OCI-LY3 (cell line): ENCODE measurements around the gene RCCD1.

ENCODE experiments used
- H2AFZ ChIP-seq: fragments of 200-600, 300-600 bp; shearing (Covaris generic); 2 replicates; pipeline ENCODE4 v1.6.0; 2014; ENCODE audit warnings: antibody characterized with exemption, low read depth, low read length
- H3K27ac ChIP-seq: fragments of 200-600, 300-600 bp; sonication (generic); 2 replicates; pipeline ENCODE4 v1.5.1; 2014; ENCODE audit warnings: mild to moderate bottlenecking, low read length, moderate library complexity, mixed read lengths
- H3K27me3 ChIP-seq: fragments of 200-600, 300-600 bp; sonication (generic); 2 replicates; pipeline ENCODE4 v1.6.1; 2014; ENCODE audit warnings: low read depth, low read length, mixed read lengths
- H3K36me3 ChIP-seq: fragments of 200-600, 300-600 bp; sonication (generic); replicated peaks from 2 replicates; pipeline ENCODE3; 2014; ENCODE audit warnings: low read depth, low read length, mixed read lengths
- H3K4me1 ChIP-seq: fragments of 300-600, 200-600 bp; sonication (generic); 2 replicates; pipeline ENCODE4 v1.6.1; 2014; ENCODE audit warnings: low read length, mixed read lengths
- H3K4me2 ChIP-seq: fragments of 200-600, 300-600 bp; sonication (generic); 2 replicates; pipeline ENCODE4 v1.6.1; 2014; ENCODE audit warnings: low read length, mixed read lengths
- H3K4me3 ChIP-seq: fragments of 300-600, 200-600 bp; sonication (generic); 2 replicates; pipeline ENCODE4 v1.5.1; 2014; ENCODE audit warnings: antibody characterized with exemption, mild to moderate bottlenecking, low read length, moderate library complexity
- H3K79me2 ChIP-seq: fragments of 300-600, 200-600 bp; shearing (Covaris generic); 2 replicates; pipeline ENCODE4 v1.6.1; 2014; ENCODE audit warnings: mild to moderate bottlenecking, low read length, mixed read lengths
- H3K9ac ChIP-seq: fragments of 300-600, 200-600 bp; shearing (Covaris generic); 2 replicates; pipeline ENCODE4 v1.6.0; 2014; ENCODE audit warnings: mild to moderate bottlenecking, low read length, moderate library complexity
- H3K9me3 ChIP-seq: fragments of 200-600, 300-600 bp; shearing (Covaris generic); 2 replicates; pipeline ENCODE4 v1.6.1; 2014; ENCODE audit warnings: low read length, mixed read lengths; ENCODE audit not compliant: insufficient read depth
- H4K20me1 ChIP-seq: fragments of 200-600, 300-600 bp; sonication (generic); 2 replicates; pipeline ENCODE4 v1.6.1; 2016; ENCODE audit warnings: low read length, mixed read lengths; ENCODE audit not compliant: insufficient read depth
- CTCF ChIP-seq: fragments of 200-600, 300-600 bp; sonication (generic); IDR thresholded peaks from 2 replicates; pipeline ENCODE4 v1.5.1; 2014; ENCODE audit warnings: antibody characterized with exemption, low read length, low read depth
- EZH2phosphoT487 ChIP-seq: fragments of 200-600 bp; shearing (Covaris generic); IDR thresholded peaks from 2 replicates; pipeline ENCODE4 v1.6.1; 2018; ENCODE audit warnings: antibody characterized with exemption, mixed run types, low read depth

RCCD1 gene

GRCh38 chr15:90967206-90967605, 12.5 kb downstream of the RCCD1 start:
- no peaks in the 10 kb centered on the region for H3K9me3 ChIP-seq
- H3K9ac ChIP-seq: no peak overlapping the region

DNA sequence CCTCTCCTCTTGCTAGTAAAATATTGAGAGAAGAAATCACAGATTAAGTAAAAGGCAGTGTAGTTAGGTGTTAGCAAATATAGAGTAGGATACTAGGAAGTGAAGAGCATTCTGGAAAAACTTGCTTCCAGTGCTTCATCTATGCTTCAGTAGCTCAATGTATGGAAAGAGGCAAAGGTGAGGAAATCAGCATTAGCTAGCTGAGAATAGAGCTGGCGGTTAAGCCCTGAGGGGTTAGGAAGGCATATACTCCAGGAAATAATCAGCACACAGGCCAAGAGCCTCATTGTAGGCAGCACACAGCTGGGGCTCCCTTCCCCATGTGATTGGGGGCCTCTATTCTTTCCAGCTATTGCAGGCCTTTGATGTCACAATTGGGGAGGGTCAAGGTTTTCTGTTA, 13.8 kb downstream of the RCCD1 start:
- H2AFZ ChIP-seq: no peak overlapping the region
- TF ChIP-seq EZH2phosphoT487: no peak
- TF ChIP-seq CTCF: no peak
- no peaks in the 10 kb centered on the region for H3K4me1 ChIP-seq
- no peak overlapping the region for H3K9ac ChIP-seq
- H3K27ac ChIP-seq: no peak overlapping the region
- no peaks in the 10 kb centered on the region; the same call in 1 of the 2 replicates for H4K20me1 ChIP-seq
- no peak overlapping the region for H3K4me3 ChIP-seq
- peaks cover 69% of the 10 kb centered on the region for H3K36me3 ChIP-seq
- no peaks in the 10 kb centered on the region for H3K27me3 ChIP-seq
- peaks cover 9% of the 10 kb centered on the region for H3K79me2 ChIP-seq
- H3K9me3 ChIP-seq: no peaks in the 10 kb centered on the region
- H3K4me2 ChIP-seq: no peak overlapping the region

More at GRCh38 chr15:90967206-90967605, 12.5 kb downstream of the RCCD1 start:
- H3K4me3 ChIP-seq: no peak overlapping the region
- no peaks in the 10 kb centered on the region for H3K4me1 ChIP-seq
- TF ChIP-seq EZH2phosphoT487 (no peak), CTCF (no peak)
- H3K27me3 ChIP-seq: no peaks in the 10 kb centered on the region
- H3K4me2 ChIP-seq: no peak overlapping the region
- no peaks in the 10 kb centered on the region; the same call in 1 of the 2 replicates for H4K20me1 ChIP-seq
- no peak overlapping the region for H2AFZ ChIP-seq
- peaks cover 77% of the 10 kb centered on the region for H3K36me3 ChIP-seq
- no peak overlapping the region for H3K27ac ChIP-seq
- H3K79me2 ChIP-seq: peaks cover 18% of the 10 kb centered on the region

- Histone ChIP-seq H3K79me2 (no peaks in the 10 kb centered on the region), H3K4me2 (no peak overlapping the region), H2AFZ (no peak overlapping the region), H3K9me3 (no peaks in the 10 kb centered on the region), H3K36me3 (peaks cover 69% of the 10 kb centered on the region), H3K27ac (no peak overlapping the region), H3K9ac (no peak overlapping the region), H3K27me3 (no peaks in the 10 kb centered on the region), H4K20me1 (no peaks in the 10 kb centered on the region), H3K4me1 (no peaks in the 10 kb centered on the region), H3K4me3 (no peak overlapping the region)
- TF ChIP-seq EZH2phosphoT487: no peak
- TF ChIP-seq CTCF: no peak
These were observed 15.6 kb downstream of the RCCD1 start for GRCh38 chr15:90970274-90970673.

DNA sequence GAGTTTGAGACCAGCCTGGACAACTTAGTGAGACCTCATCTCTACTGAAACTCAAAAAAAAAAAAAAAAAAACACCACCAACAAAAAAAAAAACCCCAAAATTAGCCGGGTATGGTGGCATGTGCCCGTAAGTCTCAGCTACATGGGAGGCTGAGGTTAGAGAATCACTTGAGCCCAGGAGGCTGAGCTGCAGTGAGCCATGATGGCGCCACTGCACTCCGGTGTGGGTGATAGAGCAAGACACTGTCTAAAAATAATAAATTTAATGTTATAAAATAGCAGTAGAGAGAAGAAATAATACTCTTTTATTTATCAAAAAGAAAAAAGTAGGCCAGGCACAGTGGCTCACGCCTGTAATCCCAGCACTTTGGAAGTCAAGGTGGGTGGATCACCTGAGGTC, 17.4 kb downstream of the RCCD1 start:
- no peak overlapping the region for H3K27ac ChIP-seq
- no peaks in the 10 kb centered on the region for H3K27me3 ChIP-seq
- no peak overlapping the region for H3K4me3 ChIP-seq
- H4K20me1 ChIP-seq: no peaks in the 10 kb centered on the region
- peaks cover 72% of the 10 kb centered on the region for H3K36me3 ChIP-seq
- no peaks in the 10 kb centered on the region for H3K79me2 ChIP-seq
- H3K4me1 ChIP-seq: no peaks in the 10 kb centered on the region
- no peaks in the 10 kb centered on the region for H3K9me3 ChIP-seq
- H3K9ac ChIP-seq: no peak overlapping the region
- no peak overlapping the region for H2AFZ ChIP-seq
- H3K4me2 ChIP-seq: no peak overlapping the region
- TF ChIP-seq EZH2phosphoT487 (no peak), CTCF (no peak)
